SJCRH30 (cell line): Measurements from ENCODE around the gene KIF3A. TPM values are rescaled to one million over a fixed set of nuclear protein-coding genes. Genes with fewer than 3 reads are reported as not detected.

ENCODE experiments used
- DNase-seq, 2 experiments: peaks; one replicate each; pipeline ENCODE4 v3.0.0-alpha.2; 2015 to 2020
- H3K27ac ChIP-seq: fragments of 250-450 bp; sonication (Bioruptor Pico); 2 replicates; pipeline ENCODE4 v1.5.1; 2020; ENCODE audit warnings: mild to moderate bottlenecking, moderate library complexity
- H3K27me3 ChIP-seq: fragments of 250-450 bp; sonication (Bioruptor Pico); 2 replicates; pipeline ENCODE4 v1.5.1; 2020; ENCODE audit warnings: mild to moderate bottlenecking, moderate library complexity
- H3K36me3 ChIP-seq: fragments of 250-450 bp; sonication (Bioruptor Pico); 2 replicates; pipeline ENCODE4 v1.5.1; 2020; ENCODE audit warnings: mild to moderate bottlenecking, moderate library complexity
- H3K4me1 ChIP-seq: fragments of 250-450 bp; sonication (Bioruptor Pico); 2 replicates; pipeline ENCODE4 v1.5.1; 2020; ENCODE audit warnings: mild to moderate bottlenecking, moderate library complexity
- H3K4me3 ChIP-seq: fragments of 250-450 bp; sonication (Bioruptor Pico); 2 replicates; pipeline ENCODE4 v1.5.1; 2020; ENCODE audit warnings: mild to moderate bottlenecking, moderate library complexity
- H3K9me3 ChIP-seq: fragments of 250-450 bp; sonication (Bioruptor Pico); replicated peaks from 2 replicates; pipeline ENCODE4 v1.5.1; 2020; ENCODE audit warnings: mild to moderate bottlenecking, moderate library complexity
- total RNA-seq: library from RNA; depleted of rRNA; stranded (reverse); fragments of >200 nt; shearing (Covaris generic); gene quantifications from 2 replicates; pipeline ENCODE4 v1.2.3, GENCODE V29; 2014

Gene KIF3A
- total RNA-seq, 1 experiment from 2014 or later: 8.3 TPM

DNA sequence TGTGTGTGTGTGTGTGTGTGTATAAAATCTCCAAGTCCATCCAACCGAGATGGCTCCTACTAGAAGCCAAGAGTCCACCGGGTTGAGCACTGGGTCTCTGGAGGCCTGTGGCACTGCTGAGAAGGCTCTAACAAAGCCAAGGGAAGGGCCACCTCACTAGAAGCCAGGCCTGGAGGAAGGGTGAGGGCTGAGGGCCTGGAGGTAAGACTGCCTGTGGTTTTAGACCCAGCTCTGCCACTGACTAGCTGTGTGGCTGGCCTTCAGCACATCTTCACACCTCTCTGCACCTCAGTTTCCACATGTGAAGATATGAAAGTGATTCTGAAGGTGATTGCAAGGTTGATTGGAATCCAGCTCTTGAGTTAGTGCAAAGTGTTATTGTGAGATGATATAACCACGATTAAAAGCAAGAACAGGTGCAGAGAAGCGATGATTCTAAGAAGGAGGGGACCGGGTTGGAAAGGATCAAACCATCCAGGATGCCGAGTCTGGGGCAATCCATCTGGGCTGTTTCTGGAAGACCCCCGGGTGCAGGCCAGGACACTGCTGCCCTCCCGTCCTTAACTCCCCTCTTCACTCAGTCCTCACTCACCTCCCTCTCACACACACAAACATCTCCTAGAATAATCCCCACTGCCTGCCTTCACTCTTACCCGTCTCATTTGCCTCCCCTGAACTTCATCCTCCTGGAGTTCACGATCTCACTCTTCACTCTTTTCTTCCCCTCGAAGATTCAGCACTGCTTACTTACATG, 61.2 kb downstream of the KIF3A start:
- peaks cover 6% of the 10 kb centered on the region; the same call in 1 of the 2 replicates for H3K4me1 ChIP-seq
- H3K27me3 ChIP-seq: no peaks in the 10 kb centered on the region
- DNase-seq: no peak
- H3K27ac ChIP-seq: no peak overlapping the region
- no peaks in the 10 kb centered on the region for H3K9me3 ChIP-seq
- no peaks in the 10 kb centered on the region for H3K36me3 ChIP-seq
- no peak overlapping the region for H3K4me3 ChIP-seq

- H3K27me3 ChIP-seq: no peaks in the 10 kb centered on the region
- no peaks in the 10 kb centered on the region for H3K36me3 ChIP-seq
- no peak overlapping the region for H3K27ac ChIP-seq
- H3K4me1 ChIP-seq: peaks cover 6% of the 10 kb centered on the region; the same call in 1 of the 2 replicates
- DNase-seq: no peak
- no peak overlapping the region for H3K4me3 ChIP-seq
- no peaks in the 10 kb centered on the region for H3K9me3 ChIP-seq
Observed at GRCh38 chr5:132674671-132675506, 62.5 kb downstream of the KIF3A start.

DNA sequence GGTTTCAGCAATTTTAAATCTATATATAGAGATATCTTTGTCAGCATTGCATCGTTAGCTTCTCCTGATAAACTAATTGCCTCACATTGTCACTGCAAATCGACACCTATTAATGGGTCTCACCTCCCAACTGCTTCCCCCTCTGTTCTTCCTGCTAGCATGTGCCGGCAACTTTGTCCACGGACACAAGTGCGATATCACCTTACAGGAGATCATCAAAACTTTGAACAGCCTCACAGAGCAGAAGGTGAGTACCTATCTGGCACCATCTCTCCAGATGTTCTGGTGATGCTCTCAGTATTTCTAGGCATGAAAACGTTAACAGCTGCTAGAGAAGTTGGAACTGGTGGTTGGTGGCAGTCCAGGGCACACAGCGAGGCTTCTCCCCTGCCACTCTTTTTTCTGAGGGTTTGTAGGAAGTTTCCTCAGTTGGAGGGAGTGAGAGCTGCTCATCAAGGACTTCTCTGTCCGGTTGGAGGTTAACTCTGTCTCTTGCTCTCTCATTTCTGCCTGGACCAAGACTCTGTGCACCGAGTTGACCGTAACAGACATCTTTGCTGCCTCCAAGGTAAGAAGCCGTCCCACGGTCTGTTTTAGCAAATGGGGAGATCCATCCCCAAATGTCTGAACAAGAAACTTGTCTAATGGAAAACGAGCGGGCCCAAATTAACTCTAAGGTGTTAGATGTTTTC, 63.3 kb downstream of the KIF3A start, which contains the start of gene IL4:
IL4 (plus strand) TSS at position 51 of the 692 bp plus-strand sequence; CDS start at position 113, 62 bp downstream.
- Histone ChIP-seq H3K4me3 (no peak within 1 kb of the TSS), H3K9me3 (no peaks in the 10 kb centered on the region), H3K27me3 (no peaks in the 10 kb centered on the region), H3K27ac (no peak within 1 kb of the TSS), H3K4me1 (peaks cover 6% of the 10 kb centered on the region; the same call in 1 of the 2 replicates), H3K36me3 (no peaks in the 10 kb centered on the region)
- DNase-seq: no peak

DNA sequence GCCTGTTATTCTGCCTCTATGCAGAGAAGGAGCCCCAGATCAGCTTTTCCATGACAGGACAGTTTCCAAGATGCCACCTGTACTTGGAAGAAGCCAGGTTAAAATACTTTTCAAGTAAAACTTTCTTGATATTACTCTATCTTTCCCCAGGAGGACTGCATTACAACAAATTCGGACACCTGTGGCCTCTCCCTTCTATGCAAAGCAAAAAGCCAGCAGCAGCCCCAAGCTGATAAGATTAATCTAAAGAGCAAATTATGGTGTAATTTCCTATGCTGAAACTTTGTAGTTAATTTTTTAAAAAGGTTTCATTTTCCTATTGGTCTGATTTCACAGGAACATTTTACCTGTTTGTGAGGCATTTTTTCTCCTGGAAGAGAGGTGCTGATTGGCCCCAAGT, 63.9 kb downstream of the KIF3A start:
- Histone ChIP-seq H3K9me3 (no peaks in the 10 kb centered on the region), H3K4me1 (peaks cover 6% of the 10 kb centered on the region; the same call in 1 of the 2 replicates), H3K27ac (no peak overlapping the region), H3K4me3 (no peak overlapping the region), H3K27me3 (no peaks in the 10 kb centered on the region), H3K36me3 (no peaks in the 10 kb centered on the region)
- DNase-seq: no peak

DNA sequence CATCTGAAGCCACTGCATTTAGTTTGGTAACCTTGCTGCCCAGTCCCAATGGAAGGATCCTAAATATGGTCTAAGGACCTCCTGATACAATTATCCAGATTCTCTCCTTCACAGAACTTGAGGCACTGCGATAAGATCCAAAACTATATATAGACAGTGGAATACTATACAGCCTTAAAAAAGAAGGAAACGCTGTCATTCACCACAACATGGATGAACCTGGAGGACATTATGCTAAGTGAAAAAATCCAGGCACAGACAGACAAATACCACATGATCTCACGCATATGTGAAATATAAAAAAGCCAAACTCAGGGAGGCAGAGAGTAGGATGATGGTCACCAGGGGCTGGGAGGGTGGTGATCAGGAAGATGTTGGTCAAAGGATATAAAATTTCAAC, 66.3 kb downstream of the KIF3A start:
- H3K27me3 ChIP-seq: no peaks in the 10 kb centered on the region
- H3K27ac ChIP-seq: no peak overlapping the region
- no peaks in the 10 kb centered on the region for H3K9me3 ChIP-seq
- H3K36me3 ChIP-seq: no peaks in the 10 kb centered on the region
- no peak overlapping the region for H3K4me3 ChIP-seq
- H3K4me1 ChIP-seq: no peaks in the 10 kb centered on the region; the same call in 1 of the 2 replicates
- no peak for DNase-seq

DNA sequence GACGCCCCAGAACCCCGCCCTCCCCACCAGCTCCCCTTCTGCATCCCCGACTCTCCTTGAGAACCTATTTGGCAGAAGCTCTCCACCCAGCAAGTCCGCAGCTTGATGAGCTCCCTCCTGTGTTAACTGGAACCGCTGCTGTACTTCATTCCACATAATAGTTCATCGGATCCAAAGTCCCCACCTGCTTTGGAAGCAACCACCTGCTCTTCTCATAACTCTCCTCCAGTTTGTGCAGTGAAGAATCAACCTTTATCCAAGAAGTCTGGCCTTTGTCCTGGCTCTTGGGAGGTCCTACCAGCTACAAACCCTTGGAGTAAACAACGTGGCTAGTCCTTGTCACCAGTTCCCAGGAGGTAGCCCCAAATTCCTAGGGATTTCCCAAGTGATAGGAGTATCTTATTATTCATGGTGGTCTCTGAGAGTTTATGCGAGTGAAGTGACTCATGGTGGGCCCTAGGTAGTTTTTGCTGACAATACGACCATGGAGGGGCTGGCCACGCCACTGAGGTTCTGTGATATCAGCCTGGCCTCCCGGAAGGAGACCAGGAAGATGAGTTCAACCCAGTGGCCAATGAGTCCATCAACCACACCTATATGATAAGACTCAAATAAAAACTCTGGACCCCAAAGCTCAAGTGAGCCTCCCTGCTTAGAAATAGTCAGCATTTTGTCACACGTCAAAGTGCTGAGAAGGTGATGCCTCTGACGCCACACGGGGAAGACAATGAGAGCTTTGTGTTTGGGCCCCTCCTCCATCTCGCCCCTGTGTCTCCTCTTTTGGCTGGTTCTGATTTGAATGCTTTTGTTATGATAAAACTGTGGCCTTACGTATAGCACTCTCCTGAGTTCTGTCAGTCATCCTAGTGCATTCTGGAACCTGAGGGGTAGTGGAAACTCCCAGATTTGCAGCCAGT, 67.1 kb downstream of the KIF3A start:
- no peak overlapping the region for H3K4me3 ChIP-seq
- no peaks in the 10 kb centered on the region for H3K9me3 ChIP-seq
- no peaks in the 10 kb centered on the region; the same call in 1 of the 2 replicates for H3K4me1 ChIP-seq
- H3K27ac ChIP-seq: no peak overlapping the region
- no peaks in the 10 kb centered on the region for H3K36me3 ChIP-seq
- DNase-seq: no peak
- H3K27me3 ChIP-seq: no peaks in the 10 kb centered on the region

- DNase-seq: no peak
- no peak overlapping the region for H3K4me3 ChIP-seq
- H3K36me3 ChIP-seq: no peaks in the 10 kb centered on the region
- no peaks in the 10 kb centered on the region for H3K9me3 ChIP-seq
- H3K4me1 ChIP-seq: no peaks in the 10 kb centered on the region; the same call in 1 of the 2 replicates
- H3K27ac ChIP-seq: no peak overlapping the region
- no peaks in the 10 kb centered on the region for H3K27me3 ChIP-seq
Observed at GRCh38 chr5:132669455-132669820, 67.9 kb downstream of the KIF3A start.

DNA sequence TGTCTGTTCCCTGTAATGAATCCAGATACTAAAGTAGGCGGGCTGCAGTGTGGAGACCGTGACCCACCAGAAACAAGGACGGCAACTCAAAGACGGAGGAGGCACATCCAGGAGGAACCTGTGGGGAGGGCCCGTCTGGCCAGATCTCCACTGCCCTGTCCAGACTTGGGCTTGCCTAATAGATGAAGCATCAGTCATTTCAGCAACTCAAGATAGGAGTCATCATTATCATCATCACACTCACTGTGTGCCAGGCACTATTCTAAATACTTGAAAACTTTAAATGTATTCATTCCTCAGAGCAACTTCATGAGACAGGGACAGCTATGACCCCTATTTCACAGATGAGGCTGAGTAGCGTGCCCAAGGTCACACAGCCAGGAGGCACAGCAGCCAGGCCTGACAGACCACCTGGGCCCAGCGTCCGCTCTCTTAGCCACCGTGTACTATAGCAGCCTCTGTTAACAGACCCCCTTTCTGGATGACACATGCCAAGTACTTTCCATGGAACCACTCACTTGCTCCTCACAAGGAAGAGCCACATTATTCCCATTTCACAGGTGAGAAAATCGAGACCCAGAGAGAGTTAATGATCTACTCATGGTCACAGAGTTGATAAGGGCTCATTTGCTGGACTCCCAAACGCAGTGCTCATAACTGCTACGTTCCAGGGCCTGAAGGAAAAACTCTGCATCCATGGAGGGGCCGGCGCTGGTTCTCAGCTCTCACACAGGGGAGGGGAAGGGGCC, 68.5 kb downstream of the KIF3A start:
- Histone ChIP-seq H3K4me1 (no peaks in the 10 kb centered on the region; the same call in 1 of the 2 replicates), H3K9me3 (no peaks in the 10 kb centered on the region), H3K36me3 (no peaks in the 10 kb centered on the region), H3K4me3 (no peak overlapping the region), H3K27ac (no peak overlapping the region), H3K27me3 (no peaks in the 10 kb centered on the region)
- DNase-seq: no peak

DNA sequence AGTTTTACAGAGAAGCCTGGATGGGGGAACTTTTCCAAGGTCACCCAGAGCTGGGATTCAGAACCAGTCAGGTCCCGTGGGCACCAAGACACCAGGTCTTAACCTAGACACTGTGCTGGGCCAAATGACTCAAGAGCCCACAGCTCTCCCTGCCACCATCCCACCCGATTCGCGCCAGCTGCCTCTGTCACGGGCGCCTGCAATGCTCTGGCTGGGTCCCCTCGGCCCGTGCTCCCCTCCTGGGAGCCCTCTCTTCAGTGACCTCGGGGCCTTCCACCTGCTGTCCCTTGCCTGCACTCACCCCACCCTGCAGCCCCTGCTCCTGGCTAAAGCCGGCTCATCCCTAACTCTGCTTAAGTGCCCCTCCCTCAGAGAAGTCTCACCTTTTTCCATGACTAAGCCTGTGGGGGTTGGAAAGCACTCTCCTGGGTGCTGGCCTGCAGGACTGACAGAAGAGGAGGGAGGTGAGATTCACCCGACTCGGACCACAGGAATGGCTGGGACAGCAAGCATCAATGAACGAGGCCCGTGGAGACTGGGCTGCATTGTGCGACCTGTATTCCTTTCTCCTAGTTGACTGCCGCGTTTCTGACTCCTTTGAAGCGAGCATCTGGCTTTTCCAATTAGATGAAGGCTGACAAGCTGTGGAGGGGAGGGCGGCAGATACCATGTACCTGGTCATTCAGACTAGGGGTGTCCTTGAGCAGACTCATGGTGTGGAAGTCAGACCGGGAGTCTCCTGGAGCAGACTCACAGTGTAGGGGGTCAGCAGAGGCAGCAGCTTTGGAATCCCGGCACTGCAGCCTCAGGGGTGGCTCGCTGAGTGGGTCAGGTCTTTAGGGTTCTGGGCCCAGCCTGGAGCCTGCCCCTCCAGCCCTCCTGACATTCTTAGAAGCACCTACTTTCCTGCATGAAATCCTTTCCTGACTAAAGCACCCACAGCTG, 69.3 kb downstream of the KIF3A start:
- H3K4me3 ChIP-seq: no peak overlapping the region
- no peaks in the 10 kb centered on the region for H3K36me3 ChIP-seq
- no peak overlapping the region for H3K27ac ChIP-seq
- no peaks in the 10 kb centered on the region for H3K9me3 ChIP-seq
- no peak for DNase-seq
- H3K27me3 ChIP-seq: no peaks in the 10 kb centered on the region
- no peaks in the 10 kb centered on the region; the same call in 1 of the 2 replicates for H3K4me1 ChIP-seq

- Histone ChIP-seq H3K27ac (no peak overlapping the region), H3K4me1 (no peaks in the 10 kb centered on the region; the same call in 1 of the 2 replicates), H3K36me3 (no peaks in the 10 kb centered on the region), H3K4me3 (no peak overlapping the region), H3K9me3 (no peaks in the 10 kb centered on the region), H3K27me3 (no peaks in the 10 kb centered on the region)
- DNase-seq: no peak
Observed at GRCh38 chr5:132667309-132667708, 70.0 kb downstream of the KIF3A start.

GRCh38 chr5:132666310-132667123, 70.8 kb downstream of the KIF3A start:
- H3K9me3 ChIP-seq: no peaks in the 10 kb centered on the region
- no peaks in the 10 kb centered on the region; the same call in 1 of the 2 replicates for H3K4me1 ChIP-seq
- no peak overlapping the region for H3K4me3 ChIP-seq
- H3K27ac ChIP-seq: no peak overlapping the region
- H3K27me3 ChIP-seq: no peaks in the 10 kb centered on the region
- no peaks in the 10 kb centered on the region for H3K36me3 ChIP-seq
- no peak for DNase-seq

GRCh38 chr5:132665574-132666080, 71.7 kb downstream of the KIF3A start:
- H3K4me1 ChIP-seq: no peaks in the 10 kb centered on the region; the same call in 1 of the 2 replicates
- H3K27ac ChIP-seq: no peak overlapping the region
- no peaks in the 10 kb centered on the region for H3K36me3 ChIP-seq
- H3K27me3 ChIP-seq: no peaks in the 10 kb centered on the region
- no peak for DNase-seq
- no peak overlapping the region for H3K4me3 ChIP-seq
- no peaks in the 10 kb centered on the region for H3K9me3 ChIP-seq
